WERI-Rb-1 (cell line): ENCODE data around the gene ATG16L1.

ENCODE experiments used
- DNase-seq: peaks from one replicate; pipeline ENCODE4 v3.0.0-alpha.2; 2020
- H3K27ac ChIP-seq: fragments of 250-450 bp; sonication (Bioruptor Pico); 2 replicates; pipeline ENCODE4 v1.5.1; 2020; ENCODE audit warnings: mild to moderate bottlenecking, moderate library complexity
- H3K27me3 ChIP-seq: fragments of 250-450 bp; sonication (Bioruptor Pico); 2 replicates; pipeline ENCODE4 v1.5.1; 2021; ENCODE audit warnings: mild to moderate bottlenecking, low read depth, moderate library complexity; ENCODE audit not compliant: insufficient read depth, severe bottlenecking
- H3K36me3 ChIP-seq: fragments of 250-450 bp; sonication (Bioruptor Pico); 2 replicates; pipeline ENCODE4 v1.5.1; 2020; ENCODE audit warnings: mild to moderate bottlenecking, moderate library complexity
- H3K4me3 ChIP-seq: 2 replicates; pipeline ENCODE4 v1.5.1; 2011; ENCODE audit warnings: low read depth, mild to moderate bottlenecking, control low read depth, low read length
- H3K9me3 ChIP-seq: fragments of 250-450 bp; sonication (Bioruptor Pico); 2 replicates; pipeline ENCODE4 v1.5.1; 2021; ENCODE audit warnings: mild to moderate bottlenecking, moderate library complexity; ENCODE audit not compliant: severe bottlenecking
- CTCF ChIP-seq: IDR thresholded peaks from 2 replicates; pipeline ENCODE4 v1.5.1; 2011; ENCODE audit warnings: low read depth, mild to moderate bottlenecking, control low read depth, inconsistent platforms, low read length

Gene ATG16L1

GRCh38 chr2:233240897-233241296, 10.6 kb upstream of the ATG16L1 start:
- no peak for DNase-seq
- Histone ChIP-seq H3K36me3 (no peaks in the 10 kb centered on the region), H3K27me3 (no peaks in the 10 kb centered on the region), H3K9me3 (no peaks in the 10 kb centered on the region), H3K27ac (no peak overlapping the region), H3K4me3 (no peak overlapping the region)
- TF ChIP-seq CTCF = no peak

GRCh38 chr2:233241803-233242202, 9.7 kb upstream of the ATG16L1 start:
- Histone ChIP-seq H3K36me3 (no peaks in the 10 kb centered on the region), H3K27me3 (no peaks in the 10 kb centered on the region), H3K9me3 (no peaks in the 10 kb centered on the region), H3K27ac (no peak overlapping the region), H3K4me3 (no peak overlapping the region)
- DNase-seq = no peak
- TF ChIP-seq CTCF = no peak

- no peak overlapping the region for H3K4me3 ChIP-seq
- no peaks in the 10 kb centered on the region for H3K27me3 ChIP-seq
- TF ChIP-seq CTCF = no peak
- H3K9me3 ChIP-seq = no peaks in the 10 kb centered on the region
- no peaks in the 10 kb centered on the region for H3K36me3 ChIP-seq
- H3K27ac ChIP-seq = no peak overlapping the region
- DNase-seq = no peak
Observed at GRCh38 chr2:233242231-233242927, 9.1 kb upstream of the ATG16L1 start.

GRCh38 chr2:233243348-233243747, 8.1 kb upstream of the ATG16L1 start:
- Histone ChIP-seq H3K36me3 (no peaks in the 10 kb centered on the region), H3K4me3 (no peak overlapping the region), H3K9me3 (no peaks in the 10 kb centered on the region), H3K27me3 (no peaks in the 10 kb centered on the region), H3K27ac (no peak overlapping the region)
- TF ChIP-seq CTCF = no peak
- no peak for DNase-seq

GRCh38 chr2:233244818-233245217, 6.7 kb upstream of the ATG16L1 start:
- no peak for TF ChIP-seq CTCF
- no peak for DNase-seq
- H3K27me3 ChIP-seq = no peaks in the 10 kb centered on the region
- no peaks in the 10 kb centered on the region for H3K36me3 ChIP-seq
- H3K9me3 ChIP-seq = no peaks in the 10 kb centered on the region
- H3K27ac ChIP-seq = no peak overlapping the region
- no peak overlapping the region for H3K4me3 ChIP-seq

GRCh38 chr2:233245406-233245805, 6.1 kb upstream of the ATG16L1 start:
- no peaks in the 10 kb centered on the region for H3K27me3 ChIP-seq
- no peak for DNase-seq
- H3K4me3 ChIP-seq = no peak overlapping the region
- H3K36me3 ChIP-seq = no peaks in the 10 kb centered on the region
- H3K27ac ChIP-seq = no peak overlapping the region
- no peak for TF ChIP-seq CTCF
- no peaks in the 10 kb centered on the region for H3K9me3 ChIP-seq
